Large intestine (tissue), 3 donors: ENCODE data around the gene GPC5. TPM values are rescaled to one million over a fixed set of nuclear protein-coding genes. Genes with fewer than 3 reads are reported as not detected.
A peak's percentile ranks its signal among the peaks of the same experiment; 100 is the strongest.

Source experiments
- DNase-seq, 2 donors: peaks; one replicate each; pipeline versions ENCODE4 v3.0.0 to v3.0.0-alpha.2; 2013
- H3K27ac ChIP-seq: one replicate; pipeline ENCODE4 v1.5.1; 2013; ENCODE audit warnings: low read length
- H3K27me3 ChIP-seq: 2 replicates; pipeline ENCODE4 v1.6.1; 2013; ENCODE audit warnings: low read length; ENCODE audit not compliant: control insufficient read depth, insufficient read depth
- H3K36me3 ChIP-seq: 2 replicates; pipeline ENCODE4 v1.6.1; 2013; ENCODE audit warnings: low read length; ENCODE audit not compliant: control insufficient read depth, insufficient read depth
- H3K4me1 ChIP-seq: one replicate; pipeline ENCODE4 v1.6.1; 2013; ENCODE audit warnings: low read length; ENCODE audit not compliant: control insufficient read depth, insufficient read depth
- H3K4me3 ChIP-seq: one replicate; pipeline ENCODE4 v1.5.1; 2013; ENCODE audit warnings: low read length
- H3K9me3 ChIP-seq: one replicate; pipeline ENCODE4 v1.6.1; 2013; ENCODE audit warnings: mild to moderate bottlenecking, low read depth, low read length, moderate library complexity; ENCODE audit not compliant: control insufficient read depth
- WGBS: methylation state at CpG from one replicate; pipeline ENCODE4 v1.1.5; 2013; ENCODE audit warnings: low lambda C conversion rate; ENCODE audit not compliant: insufficient coverage; 5-methylcytosine and 5-hydroxymethylcytosine counted together
- polyA plus RNA-seq: library from polyadenylated mRNA; unstranded; fragments of 120-200 nt; gene quantifications from one replicate; pipeline ENCODE4 v1.2.1, GENCODE V29; 2013

Gene GPC5
- polyA plus RNA-seq, 1 donor, result 0.42 TPM

- Histone ChIP-seq H3K4me3 (no peak overlapping the region), H3K9me3 (no peaks in the 10 kb centered on the region), H3K27ac (no peak overlapping the region), H3K27me3 (no peaks in the 10 kb centered on the region), H3K4me1 (no peaks in the 10 kb centered on the region), H3K36me3 (no peaks in the 10 kb centered on the region)
- DNase-seq, result no peak
These were observed 1168.3 kb downstream of the GPC5 start for GRCh38 chr13:92566767-92567166.

- H3K4me3 ChIP-seq, result no peak overlapping the region
- WGBS, result 100% methylated on average over 1 of the region's 4 CpGs
- no peaks in the 10 kb centered on the region for H3K36me3 ChIP-seq
- H3K9me3 ChIP-seq, result no peaks in the 10 kb centered on the region
- H3K27ac ChIP-seq, result no peak overlapping the region
- H3K4me1 ChIP-seq, result peaks cover 3% of the 10 kb centered on the region
- no peaks in the 10 kb centered on the region for H3K27me3 ChIP-seq
- no peak for DNase-seq
These were observed 1173.8 kb downstream of the GPC5 start for GRCh38 chr13:92572190-92572589.

- peaks cover 3% of the 10 kb centered on the region for H3K4me1 ChIP-seq
- H3K9me3 ChIP-seq, result no peaks in the 10 kb centered on the region
- no peaks in the 10 kb centered on the region for H3K27me3 ChIP-seq
- H3K27ac ChIP-seq, result no peak overlapping the region
- WGBS, result 61% methylated on average over 3 of the region's 10 CpGs
- no peak overlapping the region for H3K4me3 ChIP-seq
- no peak for DNase-seq
- no peaks in the 10 kb centered on the region for H3K36me3 ChIP-seq
These were observed 1175.1 kb downstream of the GPC5 start for GRCh38 chr13:92573467-92574057.

GRCh38 chr13:92574499-92574898 lies 1176.1 kb downstream of the GPC5 start:
- H3K4me1 ChIP-seq, result peaks cover 3% of the 10 kb centered on the region
- no peak overlapping the region for H3K27ac ChIP-seq
- H3K36me3 ChIP-seq, result no peaks in the 10 kb centered on the region
- DNase-seq, result peak; percentile 6 to 11
- no peaks in the 10 kb centered on the region for H3K27me3 ChIP-seq
- WGBS, result no CpG with 5 or more reads among the region's 1 CpG
- H3K4me3 ChIP-seq, result no peak overlapping the region
- H3K9me3 ChIP-seq, result no peaks in the 10 kb centered on the region

GRCh38 chr13:92575777-92576176 lies 1177.4 kb downstream of the GPC5 start:
- no peaks in the 10 kb centered on the region for H3K36me3 ChIP-seq
- no peaks in the 10 kb centered on the region for H3K9me3 ChIP-seq
- H3K4me1 ChIP-seq, result peaks cover 3% of the 10 kb centered on the region
- no peak overlapping the region for H3K27ac ChIP-seq
- no peak overlapping the region for H3K4me3 ChIP-seq
- no peaks in the 10 kb centered on the region for H3K27me3 ChIP-seq
- peak; percentile 23 to 57 for DNase-seq
- 71% methylated on average over 1 of the region's 2 CpGs for WGBS

GRCh38 chr13:92578358-92578757 lies 1179.9 kb downstream of the GPC5 start:
- 96% methylated on average over 3 of the region's 6 CpGs for WGBS
- H3K27ac ChIP-seq, result no peak overlapping the region
- no peak for DNase-seq
- H3K27me3 ChIP-seq, result no peaks in the 10 kb centered on the region
- no peaks in the 10 kb centered on the region for H3K9me3 ChIP-seq
- H3K4me3 ChIP-seq, result no peak overlapping the region
- peaks cover 3% of the 10 kb centered on the region for H3K4me1 ChIP-seq
- no peaks in the 10 kb centered on the region for H3K36me3 ChIP-seq

- Histone ChIP-seq H3K4me3 (no peak overlapping the region), H3K36me3 (no peaks in the 10 kb centered on the region), H3K9me3 (no peaks in the 10 kb centered on the region), H3K27me3 (no peaks in the 10 kb centered on the region), H3K4me1 (no peaks in the 10 kb centered on the region), H3K27ac (no peak overlapping the region)
- WGBS, result no CpG with 5 or more reads among the region's 4 CpGs
- DNase-seq, result no peak
These were observed 1191.5 kb downstream of the GPC5 start for GRCh38 chr13:92589955-92590354.

GRCh38 chr13:92590503-92590908 lies 1192.1 kb downstream of the GPC5 start:
- no peaks in the 10 kb centered on the region for H3K36me3 ChIP-seq
- no peaks in the 10 kb centered on the region for H3K27me3 ChIP-seq
- no peaks in the 10 kb centered on the region for H3K4me1 ChIP-seq
- H3K4me3 ChIP-seq, result no peak overlapping the region
- no peak for DNase-seq
- WGBS, result 48% methylated on average over 2 of the region's 5 CpGs
- no peaks in the 10 kb centered on the region for H3K9me3 ChIP-seq
- no peak overlapping the region for H3K27ac ChIP-seq

GRCh38 chr13:92591117-92591516 lies 1192.7 kb downstream of the GPC5 start:
- no peaks in the 10 kb centered on the region for H3K4me1 ChIP-seq
- H3K36me3 ChIP-seq, result no peaks in the 10 kb centered on the region
- H3K27ac ChIP-seq, result no peak overlapping the region
- WGBS, result no CpG with 5 or more reads among the region's 5 CpGs
- H3K27me3 ChIP-seq, result no peaks in the 10 kb centered on the region
- no peak overlapping the region for H3K4me3 ChIP-seq
- no peak for DNase-seq
- no peaks in the 10 kb centered on the region for H3K9me3 ChIP-seq

GRCh38 chr13:92592757-92593156 lies 1194.3 kb downstream of the GPC5 start:
- WGBS, result no CpG with 5 or more reads among the region's 7 CpGs
- Histone ChIP-seq H3K27ac (no peak overlapping the region), H3K36me3 (no peaks in the 10 kb centered on the region), H3K27me3 (no peaks in the 10 kb centered on the region), H3K4me1 (no peaks in the 10 kb centered on the region), H3K4me3 (no peak overlapping the region), H3K9me3 (no peaks in the 10 kb centered on the region)
- DNase-seq, result no peak

GRCh38 chr13:92602560-92602959 lies 1204.1 kb downstream of the GPC5 start:
- no CpG with 5 or more reads among the region's 1 CpG for WGBS
- no peaks in the 10 kb centered on the region for H3K9me3 ChIP-seq
- H3K27ac ChIP-seq, result no peak overlapping the region
- no peaks in the 10 kb centered on the region for H3K27me3 ChIP-seq
- H3K4me1 ChIP-seq, result no peaks in the 10 kb centered on the region
- DNase-seq, result peak in 1 of 2 donors; percentile 30
- no peaks in the 10 kb centered on the region for H3K36me3 ChIP-seq
- no peak overlapping the region for H3K4me3 ChIP-seq
